HG03135 (cell line): ENCODE data around the gene EFNA3.

Experiments
- ATAC-seq: cut with Tn5 transposase; IDR thresholded peaks from one replicate; pipeline ENCODE4 v1.9.1; 2021; ENCODE audit warnings: mild to moderate bottlenecking, moderate library complexity; ENCODE audit not compliant: unreplicated experiment

Gene EFNA3

DNA sequence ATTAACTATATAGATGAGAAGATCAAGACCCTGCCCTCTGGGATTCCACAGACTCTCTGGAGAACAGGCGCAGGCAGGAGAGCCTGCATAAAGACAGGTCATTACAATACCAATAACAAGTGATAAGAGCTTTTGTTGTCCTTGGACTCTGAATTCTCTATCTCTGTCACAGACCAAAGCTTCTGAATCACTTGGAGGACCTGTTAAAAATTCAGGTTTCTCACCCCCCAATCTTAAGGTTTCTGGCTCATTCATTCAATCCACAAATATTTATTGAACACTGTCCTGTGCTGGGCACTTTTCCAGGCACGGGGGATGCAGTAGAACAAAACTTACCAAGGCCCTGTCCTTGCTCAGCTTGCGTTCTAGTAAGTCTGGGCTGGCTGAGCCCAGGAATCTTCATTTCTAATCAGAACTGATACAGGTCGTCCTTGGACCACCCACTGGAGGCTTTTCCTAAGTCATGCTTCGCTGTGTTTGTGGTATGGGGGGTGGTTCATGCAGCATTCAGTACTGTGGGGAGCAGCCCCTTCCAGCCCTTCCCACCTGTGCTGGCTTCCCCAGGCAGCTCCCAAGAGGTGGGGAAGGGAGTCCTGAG is 13.7 kb upstream of the EFNA3 start:
- ATAC-seq, result no peak

- ATAC-seq, result no peak
These were observed 11.9 kb upstream of the EFNA3 start for GRCh38 chr1:155066777-155067176.

DNA sequence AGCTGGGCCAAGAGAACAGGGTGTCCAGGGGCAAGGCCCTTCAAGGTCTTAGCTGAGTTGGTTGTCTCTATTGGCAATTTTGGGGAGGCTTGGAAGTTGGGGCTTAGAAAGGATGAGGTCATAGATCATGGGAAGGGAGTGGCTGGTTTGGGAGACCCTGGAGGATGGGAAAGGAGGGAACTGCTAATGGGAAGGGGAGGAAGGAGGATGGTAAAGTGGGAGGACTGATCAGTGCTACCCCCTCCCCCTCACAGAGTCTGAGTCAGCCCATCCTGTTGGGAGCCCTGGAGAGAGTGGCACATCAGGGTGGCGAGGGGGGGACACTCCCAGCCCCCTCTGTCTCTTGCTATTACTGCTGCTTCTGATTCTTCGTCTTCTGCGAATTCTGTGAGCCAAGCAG is 10.0 kb upstream of the EFNA3 start:
- no peak for ATAC-seq

GRCh38 chr1:155069551-155070157 is 9.0 kb upstream of the EFNA3 start:
- ATAC-seq, result no peak

GRCh38 chr1:155070158-155070621 is 8.4 kb upstream of the EFNA3 start:
- ATAC-seq, result no peak

- peak; percentile 85 for ATAC-seq
These were observed 7.7 kb upstream of the EFNA3 start for GRCh38 chr1:155070721-155071569.

DNA sequence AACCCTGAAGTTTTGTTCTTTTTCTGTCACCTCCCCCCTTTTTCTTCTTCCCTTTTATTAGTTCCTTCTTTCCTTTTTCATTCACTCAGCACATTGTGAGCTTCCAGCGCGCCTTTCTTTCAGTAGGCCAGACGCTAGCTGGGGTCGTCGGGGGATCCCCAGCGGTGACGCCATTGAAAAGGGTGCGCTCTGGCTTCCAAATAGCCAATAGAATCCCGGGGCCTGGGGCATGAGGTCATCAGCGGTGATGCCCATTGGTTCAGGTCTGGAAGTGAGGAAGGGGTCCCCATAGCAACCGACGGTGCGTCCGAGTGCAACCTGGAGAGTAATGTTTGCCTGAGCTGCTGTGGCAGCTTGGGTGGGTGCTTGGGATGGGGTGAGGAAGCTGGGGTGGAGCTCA is 6.9 kb upstream of the EFNA3 start:
- no peak for ATAC-seq

DNA sequence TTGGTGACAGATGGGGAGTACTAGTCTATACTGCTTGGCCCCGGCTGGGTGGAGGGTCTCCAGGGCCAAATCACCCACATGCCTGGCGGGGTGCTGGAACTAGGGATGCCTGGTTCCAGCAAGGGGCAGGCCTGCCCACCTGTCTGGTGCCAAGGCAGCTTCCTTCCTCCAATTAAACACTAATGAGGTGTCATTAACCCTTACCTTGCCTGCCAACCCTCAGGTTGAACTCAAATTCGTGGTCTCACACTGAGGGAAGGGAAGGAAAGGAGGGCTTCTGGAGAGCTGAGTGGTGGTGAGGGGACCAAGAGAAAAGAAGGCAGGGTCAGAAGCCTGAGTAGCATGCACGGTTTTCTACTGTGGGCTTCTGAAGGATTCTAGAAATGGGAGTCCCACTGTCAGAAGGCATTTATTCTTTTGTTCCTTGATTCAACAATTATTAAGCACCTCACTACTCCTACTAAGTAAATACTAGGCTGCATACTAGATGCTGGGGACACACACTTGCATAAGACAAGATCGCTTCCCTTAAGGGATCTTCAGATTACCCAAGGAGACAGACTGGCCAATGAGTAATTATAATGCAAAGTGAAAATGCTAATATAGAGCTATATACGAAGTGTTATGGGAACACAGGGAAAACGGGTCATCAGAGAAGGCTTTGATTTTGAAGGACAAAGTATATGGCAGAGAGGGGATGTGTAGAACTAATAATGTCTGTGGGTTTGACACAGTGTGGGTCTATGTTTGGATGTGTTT is 5.9 kb upstream of the EFNA3 start:
- no peak for ATAC-seq

- ATAC-seq, result no peak
These were observed 5.0 kb upstream of the EFNA3 start for GRCh38 chr1:155073377-155074242.

DNA sequence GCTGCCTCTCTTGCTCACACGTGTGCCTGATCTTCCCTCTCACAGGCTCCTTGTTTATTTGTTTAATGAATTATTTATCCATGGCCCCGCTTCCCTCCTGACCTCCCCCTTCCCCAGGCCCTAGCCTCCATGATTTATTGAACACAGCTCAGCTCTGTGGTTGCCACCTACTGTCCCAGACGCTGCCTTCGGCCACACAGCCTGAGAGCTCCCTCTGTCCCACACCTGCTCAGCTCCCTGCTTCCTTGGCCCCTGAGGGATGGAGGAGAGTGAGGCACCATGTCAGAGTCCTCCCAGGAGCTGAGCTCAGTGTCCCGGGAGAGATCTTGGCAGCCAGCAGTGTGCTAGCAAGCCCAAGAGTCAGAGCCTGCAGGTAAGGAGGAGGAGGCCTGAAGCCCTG is 3.1 kb upstream of the EFNA3 start:
- ATAC-seq, result no peak

DNA sequence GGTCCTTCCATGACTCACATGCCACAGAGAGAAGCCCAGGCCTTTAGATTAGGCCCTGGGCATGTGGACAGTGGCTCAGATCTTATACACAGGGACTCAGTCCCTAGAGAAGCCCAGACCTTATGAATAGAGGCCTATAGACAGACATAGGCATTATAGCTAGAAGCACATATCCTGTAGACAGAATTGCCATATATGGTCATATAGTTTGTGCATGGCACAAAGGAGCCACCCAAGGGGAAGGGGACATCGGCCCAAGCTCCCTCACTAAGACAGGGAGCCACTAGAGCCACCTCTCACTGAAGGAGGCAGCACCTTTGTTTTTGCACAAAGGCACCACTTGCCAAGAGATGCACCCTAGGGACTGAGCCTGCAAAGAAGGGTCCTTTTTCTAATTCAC is 2.3 kb upstream of the EFNA3 start:
- ATAC-seq, result no peak

GRCh38 chr1:155077346-155077745 is 1.3 kb upstream of the EFNA3 start:
- ATAC-seq, result no peak

DNA sequence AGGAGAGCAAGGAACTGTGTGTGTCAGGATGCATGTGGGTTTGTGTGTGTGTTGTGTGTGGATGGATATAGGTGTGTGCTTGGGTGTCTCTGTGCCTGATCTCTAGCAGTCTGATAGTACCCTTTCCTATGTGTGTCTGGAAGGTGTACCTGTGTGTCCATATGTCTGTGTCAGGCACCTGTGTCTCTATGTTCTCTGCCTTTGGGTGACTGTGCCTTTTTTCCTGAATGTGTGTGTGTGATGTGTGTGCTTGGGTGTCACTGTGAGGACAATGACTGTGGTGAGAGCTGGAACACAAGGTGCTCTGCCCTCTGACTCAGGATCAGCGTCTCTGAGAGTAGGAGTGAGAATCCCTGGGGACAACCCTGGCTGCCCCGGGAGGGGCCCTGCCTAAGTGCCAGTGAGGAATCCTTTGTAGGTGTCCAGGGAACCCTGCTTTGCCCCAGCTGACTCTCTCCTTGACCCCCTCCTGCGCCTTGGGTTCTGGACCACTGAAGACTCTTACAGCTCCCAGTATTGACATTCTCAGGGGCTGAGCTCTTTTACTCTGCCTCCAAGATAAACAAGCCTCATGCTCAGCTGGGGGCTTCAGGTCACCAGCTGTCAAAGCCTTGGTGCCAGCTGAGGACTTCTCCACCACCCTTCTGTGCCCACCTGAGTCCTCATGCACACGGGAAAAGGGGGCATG is 735 bp upstream of the EFNA3 start:
- no peak for ATAC-seq

DNA sequence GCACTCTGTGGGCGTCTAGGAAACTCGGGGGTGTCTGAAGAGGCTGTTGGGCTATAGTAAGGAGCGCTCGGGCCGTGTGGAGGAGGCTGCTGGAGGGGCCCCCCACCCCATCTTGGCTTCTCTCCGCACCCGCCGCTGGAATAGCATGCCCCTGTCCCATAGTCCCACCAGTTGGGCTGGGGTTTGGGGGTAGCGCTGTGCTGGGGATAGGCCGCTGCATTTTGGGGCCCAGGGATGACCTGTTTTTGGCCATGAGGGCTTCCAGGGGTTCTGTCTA is 511 bp downstream of the EFNA3 start:
- no peak for ATAC-seq

GRCh38 chr1:155079487-155080311 is 1.1 kb downstream of the EFNA3 start:
- ATAC-seq, result no peak

DNA sequence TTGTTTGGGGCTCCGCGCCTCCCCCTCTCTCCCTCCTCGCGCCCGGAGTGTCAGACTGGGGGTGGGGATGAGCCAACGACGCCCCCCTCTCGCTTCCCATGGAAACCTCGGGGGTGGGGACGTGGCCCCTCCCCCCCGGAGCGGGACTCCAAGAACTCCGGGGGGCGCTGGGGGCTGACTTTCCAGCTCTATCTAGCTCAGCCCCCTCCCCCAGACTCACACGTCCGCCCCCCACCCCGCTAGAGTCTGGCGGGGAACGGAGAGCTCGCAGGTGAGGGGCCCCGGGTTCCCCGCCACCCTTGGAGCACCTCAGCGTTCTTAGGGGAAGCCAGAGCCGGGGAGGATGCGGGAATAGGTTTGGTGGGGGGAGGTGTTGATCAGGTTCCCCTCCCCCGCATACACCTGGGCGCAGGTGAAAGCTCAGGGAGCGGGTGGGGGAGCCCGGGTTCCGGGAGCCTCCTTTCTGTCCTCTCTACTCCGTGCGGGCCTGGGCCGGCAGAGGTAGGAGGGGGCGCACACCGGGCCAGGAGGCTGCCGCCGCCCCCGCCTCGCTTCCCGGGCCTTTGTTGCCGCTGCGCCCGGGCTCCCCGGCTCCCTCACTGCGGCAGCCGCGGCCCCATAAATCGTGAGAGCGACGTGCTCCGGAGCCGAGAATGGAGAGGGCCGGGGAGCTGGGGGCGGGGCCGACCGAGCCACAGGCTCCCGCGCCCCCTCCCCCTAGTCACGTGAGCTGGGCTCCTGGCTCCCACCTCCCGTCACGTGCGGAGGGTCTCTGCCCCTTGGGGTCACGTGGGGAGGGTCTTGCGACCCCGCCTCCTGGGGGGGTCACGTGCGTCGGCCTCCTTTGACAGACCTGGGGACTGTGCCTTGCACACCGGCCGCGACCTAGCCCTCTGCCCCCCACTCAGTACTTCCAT is 1.9 kb downstream of the EFNA3 start:
- ATAC-seq, result no peak

GRCh38 chr1:155081472-155082300 is 3.0 kb downstream of the EFNA3 start:
- ATAC-seq, result no peak
